PC-9 (cell line): ENCODE results near the gene MS4A10.

Source experiments
- CTCF ChIP-seq: fragments of 200-600 bp; sonication (generic); conservative IDR thresholded peaks from 2 replicates; pipeline ENCODE4 v1.6.1; 2017; ENCODE audit warnings: mixed run types, antibody characterized with exemption, mild to moderate bottlenecking, moderate library complexity
- EZH2 ChIP-seq: fragments of 200-600 bp; sonication (generic); IDR thresholded peaks from 2 replicates; pipeline ENCODE4 v1.8.0; 2017; ENCODE audit warnings: antibody characterized with exemption, low read depth

GRCh38 chr11:60797846-60798630, 12.9 kb downstream of the MS4A10 start:
- TF ChIP-seq CTCF (no peak), EZH2 (no peak)
